Vagina (tissue), 2 donors: Measurements from ENCODE around the gene PKD1.
A peak's percentile ranks its signal among the peaks of the same experiment; 100 is the strongest.

ENCODE experiments used
- POLR2A ChIP-seq, 2 donors: fragments of 450-650 bp; IDR thresholded peaks; one replicate each; pipeline ENCODE4 v1.6.1; 2017; ENCODE audit warnings: antibody characterized with exemption in 2 of 2, mild to moderate bottlenecking in 2 of 2, moderate library complexity in 2 of 2
- TF ChIP-seq, protein P1 (sequence below), 3 experiments: fragments of 450-650 bp in 2 of 3; fragments of 200-600 bp in 1 of 3; sonication (generic) in 1 of 3; IDR thresholded peaks; one replicate each; pipeline ENCODE4 v1.5.1; 2017 to 2019; ENCODE audit warnings: antibody characterized with exemption in 3 of 3, mild to moderate bottlenecking in 2 of 3, moderate library complexity in 2 of 3

DNA sequence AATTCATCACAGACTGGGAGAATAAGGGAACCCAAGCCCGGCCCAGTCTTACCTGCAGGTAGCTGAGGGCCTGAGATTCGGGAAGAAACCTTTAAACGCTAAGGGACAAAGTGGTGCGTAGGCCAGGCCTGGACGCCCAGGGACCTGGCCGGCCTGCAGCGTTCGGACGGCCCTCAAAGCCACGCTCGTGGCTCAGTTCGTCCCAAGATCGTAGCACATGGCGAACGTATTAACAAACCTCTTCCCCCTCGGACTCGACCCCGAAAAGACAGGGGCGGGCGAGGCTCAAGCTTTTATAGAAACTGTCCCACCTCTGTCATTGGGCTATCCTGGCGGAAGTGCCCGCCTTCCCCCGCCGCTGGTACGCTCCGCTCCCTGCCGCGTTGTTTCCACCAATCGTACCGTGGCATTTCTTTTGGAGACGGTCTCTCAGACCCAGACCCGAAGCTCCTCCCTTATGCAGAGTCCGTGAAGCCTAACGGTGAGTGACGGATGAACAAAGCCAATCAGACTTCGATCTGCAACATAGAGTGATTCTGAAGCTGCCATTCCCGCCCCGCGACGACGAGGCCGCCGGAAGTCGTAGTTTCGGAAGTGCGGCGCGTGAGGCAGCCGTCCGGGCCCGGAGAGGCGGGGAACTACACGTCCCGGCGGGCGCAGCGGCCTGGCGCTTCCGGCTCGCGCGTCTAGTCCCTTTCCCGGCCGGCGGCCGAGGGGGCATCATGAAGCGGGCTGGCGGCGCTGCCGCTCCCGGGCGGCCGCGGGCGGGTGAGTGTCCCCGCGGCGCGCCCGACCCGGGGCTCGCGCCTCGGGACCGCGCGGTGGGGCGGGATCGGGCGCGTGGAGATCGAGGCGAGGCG is 19.6 kb upstream of the PKD1 start, which contains the start of gene TRAF7:
- TF ChIP-seq, protein P1, sequence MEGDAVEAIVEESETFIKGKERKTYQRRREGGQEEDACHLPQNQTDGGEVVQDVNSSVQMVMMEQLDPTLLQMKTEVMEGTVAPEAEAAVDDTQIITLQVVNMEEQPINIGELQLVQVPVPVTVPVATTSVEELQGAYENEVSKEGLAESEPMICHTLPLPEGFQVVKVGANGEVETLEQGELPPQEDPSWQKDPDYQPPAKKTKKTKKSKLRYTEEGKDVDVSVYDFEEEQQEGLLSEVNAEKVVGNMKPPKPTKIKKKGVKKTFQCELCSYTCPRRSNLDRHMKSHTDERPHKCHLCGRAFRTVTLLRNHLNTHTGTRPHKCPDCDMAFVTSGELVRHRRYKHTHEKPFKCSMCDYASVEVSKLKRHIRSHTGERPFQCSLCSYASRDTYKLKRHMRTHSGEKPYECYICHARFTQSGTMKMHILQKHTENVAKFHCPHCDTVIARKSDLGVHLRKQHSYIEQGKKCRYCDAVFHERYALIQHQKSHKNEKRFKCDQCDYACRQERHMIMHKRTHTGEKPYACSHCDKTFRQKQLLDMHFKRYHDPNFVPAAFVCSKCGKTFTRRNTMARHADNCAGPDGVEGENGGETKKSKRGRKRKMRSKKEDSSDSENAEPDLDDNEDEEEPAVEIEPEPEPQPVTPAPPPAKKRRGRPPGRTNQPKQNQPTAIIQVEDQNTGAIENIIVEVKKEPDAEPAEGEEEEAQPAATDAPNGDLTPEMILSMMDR (IDR thresholded peaks at IDR 0.05), result no peak
- peak; percentile 84 to 99 for TF ChIP-seq POLR2A (IDR thresholded peaks at IDR 0.05)
